Measurements from ENCODE around the gene AGPAT3.

The AGPAT3 gene

DNA sequence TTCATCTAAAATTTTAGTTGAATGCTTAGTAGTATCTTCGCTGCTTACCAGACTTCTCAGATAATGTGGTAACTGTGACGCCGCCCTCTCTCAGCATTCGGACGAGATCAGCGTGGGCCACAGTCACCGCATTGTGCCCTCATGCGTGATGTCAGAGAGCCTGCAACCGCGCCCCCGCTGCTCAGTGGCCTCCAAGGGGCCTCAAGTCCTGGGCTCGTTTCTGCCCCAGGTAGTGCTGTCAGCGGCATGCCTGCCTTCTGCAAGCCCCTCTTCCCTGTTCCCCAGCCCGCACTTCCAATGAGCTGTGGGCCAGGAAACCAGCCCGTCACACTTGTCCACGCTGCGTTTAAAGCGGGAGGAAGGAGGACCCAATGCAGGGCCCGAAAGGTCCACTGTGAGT lies 85.5 kb downstream of the AGPAT3 start:
- in situ Hi-C loops (cut with HindIII; ENCODE audit: low sequenced_read_pairs), result no loop called here

DNA sequence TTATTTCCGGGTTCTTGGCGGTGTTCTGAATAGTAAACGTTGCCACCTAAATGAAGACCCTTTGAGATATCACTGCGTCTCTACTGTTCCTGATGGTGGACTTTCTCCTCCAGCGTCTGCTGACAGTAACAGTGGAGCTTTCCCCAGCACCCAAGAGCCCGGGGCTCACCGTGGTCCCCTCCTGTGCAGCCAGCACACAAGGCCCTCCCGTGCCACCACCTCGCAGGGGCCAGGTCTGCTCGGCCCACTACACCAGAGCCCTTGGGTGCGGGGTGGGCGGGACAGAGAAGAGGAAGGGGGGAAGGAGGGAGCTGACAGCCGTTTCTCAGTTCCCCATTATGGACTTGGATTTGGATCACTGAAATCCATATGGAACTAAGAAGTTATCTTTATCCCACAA lies 85.9 kb downstream of the AGPAT3 start:
- in situ Hi-C loops (cut with HindIII; ENCODE audit: low sequenced_read_pairs), result no loop called here

GRCh38 chr21:43951911-43952703 lies 87.1 kb downstream of the AGPAT3 start:
- in situ Hi-C loops (cut with HindIII; ENCODE audit: low sequenced_read_pairs), result no loop called here

DNA sequence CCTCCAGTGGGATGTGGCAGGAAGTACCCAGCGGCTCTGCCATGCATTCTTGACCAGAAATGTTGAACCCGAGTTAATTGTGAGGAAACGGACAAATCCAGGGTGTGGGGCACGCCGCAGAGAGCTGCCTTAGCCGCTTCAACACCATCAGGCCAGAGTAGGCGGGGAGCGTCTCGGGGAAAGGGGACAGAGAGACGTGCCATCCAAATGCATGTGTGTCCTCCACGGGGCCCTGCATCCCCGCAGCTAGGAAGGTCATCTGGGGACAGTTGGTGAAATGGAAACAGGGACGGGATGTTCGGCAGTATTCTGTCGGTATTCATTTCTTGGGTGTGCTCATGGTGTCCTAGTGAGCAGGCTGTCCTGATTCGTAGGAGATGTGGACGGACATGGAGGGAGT lies 88.0 kb downstream of the AGPAT3 start:
- in situ Hi-C loops (cut with HindIII; ENCODE audit: low sequenced_read_pairs), result no loop called here

DNA sequence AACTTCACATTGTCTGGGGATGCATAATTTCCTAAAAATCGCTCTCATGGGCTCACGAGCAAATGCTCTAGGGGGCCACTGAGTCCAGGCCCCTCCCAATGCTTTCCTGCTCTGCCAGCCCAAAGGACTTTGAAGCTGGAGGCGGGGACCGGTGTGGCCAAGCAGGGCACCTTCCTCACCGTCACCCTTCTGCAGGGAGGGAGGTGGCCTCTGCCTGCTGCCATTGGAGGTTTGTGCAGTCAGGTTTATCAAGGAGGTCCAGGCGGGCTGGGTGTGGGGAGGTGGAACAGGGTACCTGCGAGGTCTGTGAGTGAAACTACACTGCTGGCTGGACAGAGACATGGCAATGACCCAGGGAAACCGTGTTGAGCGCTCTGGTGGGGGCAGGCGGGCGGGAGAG lies 89.0 kb downstream of the AGPAT3 start:
- in situ Hi-C loops (cut with HindIII; ENCODE audit: low sequenced_read_pairs), result no loop called here

GRCh38 chr21:43954896-43955295 lies 89.9 kb downstream of the AGPAT3 start:
- in situ Hi-C loops (cut with HindIII; ENCODE audit: low sequenced_read_pairs), result no loop called here

DNA sequence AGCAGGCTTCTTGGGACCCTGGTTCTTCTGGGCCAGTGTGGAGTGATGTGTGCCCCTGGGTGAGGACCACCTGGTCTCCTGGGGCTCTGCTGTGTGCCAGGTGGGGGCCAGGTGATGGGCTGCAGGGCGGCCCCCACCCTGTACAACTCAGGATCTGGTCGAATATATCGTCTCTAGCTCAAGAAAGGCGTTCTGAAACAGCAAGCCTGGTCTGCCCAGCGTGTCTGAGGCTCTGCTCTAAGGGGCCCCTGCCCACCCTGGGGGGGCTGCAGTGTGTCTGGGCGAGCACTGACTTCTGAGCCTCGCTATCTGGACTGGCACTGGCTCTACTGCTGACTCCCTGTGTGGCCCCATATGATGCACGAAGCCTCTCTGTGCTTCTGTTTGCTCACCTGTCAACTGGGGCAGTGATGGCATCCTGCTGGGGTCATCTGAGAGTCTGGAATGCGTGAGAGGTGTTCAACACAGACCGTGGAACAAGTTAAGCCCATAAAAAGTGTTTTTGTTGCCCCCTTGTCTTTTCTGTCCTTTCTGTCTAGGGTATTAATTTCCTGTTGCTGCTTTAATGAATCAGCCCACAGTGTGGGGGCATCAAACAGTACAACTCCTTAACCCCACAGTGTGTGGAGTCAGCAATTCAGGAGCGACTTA lies 91.1 kb downstream of the AGPAT3 start:
- in situ Hi-C loops (cut with HindIII; ENCODE audit: low sequenced_read_pairs), result no loop called here

- in situ Hi-C loops (cut with HindIII; ENCODE audit: low sequenced_read_pairs), result no loop called here
Observed at GRCh38 chr21:43956670-43957035, 91.6 kb downstream of the AGPAT3 start.

DNA sequence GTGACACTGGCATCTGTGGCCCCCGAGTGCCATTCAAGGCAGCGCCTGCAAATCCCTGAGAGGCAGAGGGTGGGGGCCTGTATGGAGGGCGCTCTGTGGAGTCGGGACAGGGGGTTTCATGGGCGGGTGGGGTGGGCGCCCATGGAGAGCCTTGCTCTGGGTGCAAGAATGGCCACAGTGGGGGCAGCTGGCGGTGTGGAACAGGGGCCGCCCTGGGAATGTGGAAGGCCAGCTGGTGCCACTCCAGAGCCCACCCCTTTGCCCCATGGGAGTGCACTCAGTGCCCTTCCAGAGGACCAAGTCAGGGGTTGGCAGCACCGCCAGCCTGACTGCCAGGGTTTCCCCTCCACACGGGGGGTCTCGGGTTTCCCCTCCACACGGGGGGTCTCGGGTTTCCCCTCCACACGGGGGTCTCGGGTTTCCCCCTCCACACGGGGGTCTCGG lies 92.1 kb downstream of the AGPAT3 start:
- in situ Hi-C loops (cut with HindIII; ENCODE audit: low sequenced_read_pairs), result no loop called here

DNA sequence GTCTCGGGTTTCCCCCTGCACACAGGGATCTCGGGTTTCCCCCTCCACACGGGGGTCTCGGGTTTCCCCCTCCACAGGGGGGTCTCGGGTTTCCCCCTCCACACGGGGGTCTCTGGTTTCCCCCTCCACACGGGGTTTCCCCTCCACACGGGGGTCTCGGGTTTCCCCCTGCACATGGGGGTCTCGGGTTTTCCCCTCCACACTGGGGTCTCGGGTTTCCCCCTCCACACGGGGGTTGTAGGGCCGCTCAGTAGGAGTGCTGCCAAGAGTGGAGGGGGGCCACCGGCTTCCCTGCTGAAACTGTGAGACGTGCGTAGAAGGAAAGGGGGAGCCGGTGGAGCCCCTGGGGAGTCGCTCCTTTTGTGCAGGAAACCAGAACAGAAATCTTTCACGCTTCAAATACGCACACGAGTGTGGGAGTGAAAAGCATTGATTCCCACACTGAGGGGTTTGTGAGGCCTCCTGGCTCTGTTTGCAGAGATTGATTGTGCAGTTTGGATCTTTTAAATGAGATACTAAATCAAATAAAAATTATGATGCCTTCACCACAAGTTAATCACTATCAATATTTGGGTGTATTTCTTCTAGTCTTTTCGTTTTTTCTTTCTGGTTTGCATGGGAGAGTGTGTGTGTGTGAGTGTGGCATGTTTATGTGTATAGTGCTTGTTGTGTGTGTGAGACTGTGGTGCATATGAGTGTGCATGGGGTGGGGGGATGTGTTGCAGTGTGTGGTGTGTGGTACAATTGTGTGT lies 92.8 kb downstream of the AGPAT3 start:
- in situ Hi-C loops (cut with HindIII; ENCODE audit: low sequenced_read_pairs), result no loop called here

- in situ Hi-C loops (cut with HindIII; ENCODE audit: low sequenced_read_pairs), result no loop called here
Observed at GRCh38 chr21:43958364-43959158, 93.5 kb downstream of the AGPAT3 start.

GRCh38 chr21:43959231-43960116 lies 94.5 kb downstream of the AGPAT3 start:
- in situ Hi-C loops (cut with HindIII; ENCODE audit: low sequenced_read_pairs), result no loop called here

DNA sequence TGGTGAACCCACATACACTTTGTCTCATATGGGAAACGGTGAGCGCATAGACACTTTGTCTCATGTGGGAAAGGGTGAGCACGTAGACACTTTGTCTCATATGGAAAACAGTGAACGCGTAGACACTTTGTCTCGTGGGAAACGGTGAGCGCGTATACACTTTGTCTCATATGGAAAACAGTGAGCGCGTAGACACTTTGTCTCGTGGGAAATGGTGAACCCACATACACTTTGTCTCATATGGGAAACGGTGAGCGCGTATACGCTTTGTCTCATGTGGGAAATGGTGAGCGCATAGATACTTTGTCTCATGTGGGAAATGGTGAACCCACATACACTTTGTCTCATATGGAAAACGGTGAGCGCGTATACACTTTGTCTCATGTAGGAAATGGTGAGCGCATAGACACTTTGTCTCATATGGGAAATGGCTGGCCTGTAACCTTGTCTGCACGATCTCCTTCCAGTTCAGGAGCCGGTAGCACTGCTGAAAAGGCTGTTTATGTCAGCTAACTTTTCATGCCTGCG lies 96.4 kb downstream of the AGPAT3 start:
- in situ Hi-C loops (cut with HindIII; ENCODE audit: low sequenced_read_pairs), result no loop called here

GRCh38 chr21:43965911-43966585 lies 101.0 kb downstream of the AGPAT3 start:
- in situ Hi-C loops (cut with HindIII; ENCODE audit: low sequenced_read_pairs), result no loop called here

- in situ Hi-C loops (cut with HindIII; ENCODE audit: low sequenced_read_pairs), result no loop called here
Observed at GRCh38 chr21:43966946-43967512, 102.0 kb downstream of the AGPAT3 start.

GRCh38 chr21:43967981-43968380 lies 103.0 kb downstream of the AGPAT3 start:
- in situ Hi-C loops (cut with HindIII; ENCODE audit: low sequenced_read_pairs), result no loop called here

- in situ Hi-C loops (cut with HindIII; ENCODE audit: low sequenced_read_pairs), result no loop called here
Observed at GRCh38 chr21:43968410-43969114, 103.5 kb downstream of the AGPAT3 start.

- in situ Hi-C loops (cut with HindIII; ENCODE audit: low sequenced_read_pairs), result no loop called here
Observed at GRCh38 chr21:43969115-43969444, 104.1 kb downstream of the AGPAT3 start.

Measured in endothelial cell of hepatic sinusoid (primary cell).